ENCODE measurements around the gene WDR3. TPM values are rescaled to one million over a fixed set of nuclear protein-coding genes. Genes with fewer than 3 reads are reported as not detected.

Gene WDR3
- total and polyA plus RNA-seq, 2 donors (not counting 3 experiments of a cell fraction or from before 2014, with no cell fraction given) = 12.4 to 27.7 TPM

DNA sequence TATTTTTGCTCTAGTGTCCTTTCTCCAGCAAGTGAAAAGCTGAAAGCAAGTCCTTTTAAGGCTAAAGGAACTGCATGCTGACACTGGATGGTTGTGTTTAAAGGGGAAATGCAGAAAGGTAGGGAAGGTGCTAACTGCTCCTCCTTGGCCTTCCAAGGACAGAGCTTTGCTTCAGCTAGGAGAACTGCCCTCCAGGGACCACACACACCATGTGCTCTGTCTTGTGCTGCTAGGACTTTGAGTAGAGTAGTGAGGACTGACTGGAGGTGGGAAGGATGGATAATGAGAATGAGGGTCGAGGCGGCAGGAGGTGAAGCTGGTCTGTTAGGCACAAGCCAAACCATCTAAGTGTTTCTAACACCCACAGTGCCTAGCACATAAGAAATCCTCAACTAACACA, 77.9 kb downstream of the WDR3 start:
- no peak overlapping the region for H3K9ac ChIP-seq (replicated peaks; ENCODE audit: extremely low read depth, insufficient read depth, low read length)
- H3K79me2 ChIP-seq (ENCODE audit: control insufficient read depth, insufficient read depth, low read length) = no peaks in the 10 kb centered on the region
- no TSS peak for BruUV-seq (replicated peaks)
- no peaks in the 10 kb centered on the region for H3K9me1 ChIP-seq (replicated peaks; ENCODE audit: control insufficient read depth, extremely low read depth, insufficient read depth, low read length)
- no peaks in the 10 kb centered on the region for H3K9me3 ChIP-seq (replicated peaks; ENCODE audit: control insufficient read depth, insufficient read depth, low read length)
- DNase-seq (ENCODE audit: low read depth, low spot score) (no peak), FAIRE-seq (no peak)
- H3K27me3 ChIP-seq (ENCODE audit: control insufficient read depth in 2 of 2, insufficient read depth in 2 of 2, low read length in 2 of 2) = no peaks in the 10 kb centered on the region
- POLR2A ChIA-PET = no interaction called here
- H2AFZ ChIP-seq (ENCODE audit: low read depth, low read length) = no peak overlapping the region
- dilution Hi-C loops (cut with MboI; ENCODE audit: extremely low pct_ligation_motif_present, low sequenced_read_pairs) (no loop called here), intact Hi-C loops (cut with micrococcal nuclease) (no loop called here)
- no peak overlapping the region for H3K4me2 ChIP-seq (ENCODE audit: insufficient read depth, low read length)
- no peak overlapping the region for H3K27ac ChIP-seq (ENCODE audit: insufficient read depth, low read depth, low read length)
- no peak overlapping the region for H3K4me3 ChIP-seq (replicated peaks in 1 of 3; ENCODE audit: insufficient read depth in 1 of 3, low read depth in 1 of 3, low read length in 3 of 3)
- no peaks in the 10 kb centered on the region for H3K4me1 ChIP-seq (ENCODE audit: control insufficient read depth, extremely low read depth, insufficient read depth, low read length)
- H3K36me3 ChIP-seq (ENCODE audit: control insufficient read depth in 2 of 2, extremely low read depth in 1 of 2, insufficient read depth in 2 of 2, low read length in 2 of 2) = no peaks in the 10 kb centered on the region
- H4K20me1 ChIP-seq (replicated peaks; ENCODE audit: control insufficient read depth, extremely low read depth, insufficient read depth, low read length) = no peaks in the 10 kb centered on the region
- TF ChIP-seq JUN (IDR thresholded peaks at IDR 0.05; ENCODE audit: borderline replicate concordance, insufficient read depth, insufficient read length, low read depth) (no peak), POLR2A (IDR thresholded peaks at IDR 0.05; ENCODE audit: low read depth, low read length) (no peak), MYC (IDR thresholded peaks at IDR 0.05; ENCODE audit: low read depth, low read length) (no peak), EZH2 (IDR thresholded peaks at IDR 0.05; ENCODE audit: borderline replicate concordance, low read depth, low read length, severe bottlenecking) (no peak), POLR2AphosphoS5 (IDR thresholded peaks at IDR 0.05; ENCODE audit: insufficient read depth, low read depth, low read length) (no peak), GATA2 (IDR thresholded peaks at IDR 0.05; ENCODE audit: insufficient read depth, insufficient read length, low read depth, low read length) (no peak), FOS (IDR thresholded peaks at IDR 0.05; ENCODE audit: borderline replicate concordance, insufficient read depth, low read length) (no peak)
- TF ChIP-seq, protein P1, sequence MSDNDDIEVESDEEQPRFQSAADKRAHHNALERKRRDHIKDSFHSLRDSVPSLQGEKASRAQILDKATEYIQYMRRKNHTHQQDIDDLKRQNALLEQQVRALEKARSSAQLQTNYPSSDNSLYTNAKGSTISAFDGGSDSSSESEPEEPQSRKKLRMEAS (IDR thresholded peaks at IDR 0.05; ENCODE audit: insufficient read depth, insufficient read length) = no peak
- TF ChIP-seq, protein P2, sequence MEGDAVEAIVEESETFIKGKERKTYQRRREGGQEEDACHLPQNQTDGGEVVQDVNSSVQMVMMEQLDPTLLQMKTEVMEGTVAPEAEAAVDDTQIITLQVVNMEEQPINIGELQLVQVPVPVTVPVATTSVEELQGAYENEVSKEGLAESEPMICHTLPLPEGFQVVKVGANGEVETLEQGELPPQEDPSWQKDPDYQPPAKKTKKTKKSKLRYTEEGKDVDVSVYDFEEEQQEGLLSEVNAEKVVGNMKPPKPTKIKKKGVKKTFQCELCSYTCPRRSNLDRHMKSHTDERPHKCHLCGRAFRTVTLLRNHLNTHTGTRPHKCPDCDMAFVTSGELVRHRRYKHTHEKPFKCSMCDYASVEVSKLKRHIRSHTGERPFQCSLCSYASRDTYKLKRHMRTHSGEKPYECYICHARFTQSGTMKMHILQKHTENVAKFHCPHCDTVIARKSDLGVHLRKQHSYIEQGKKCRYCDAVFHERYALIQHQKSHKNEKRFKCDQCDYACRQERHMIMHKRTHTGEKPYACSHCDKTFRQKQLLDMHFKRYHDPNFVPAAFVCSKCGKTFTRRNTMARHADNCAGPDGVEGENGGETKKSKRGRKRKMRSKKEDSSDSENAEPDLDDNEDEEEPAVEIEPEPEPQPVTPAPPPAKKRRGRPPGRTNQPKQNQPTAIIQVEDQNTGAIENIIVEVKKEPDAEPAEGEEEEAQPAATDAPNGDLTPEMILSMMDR (IDR thresholded peaks at IDR 0.05; ENCODE audit: extremely low read depth in 1 of 2, insufficient read depth in 1 of 2, low read depth in 1 of 2, low read length in 2 of 2) = no peak
- CTCF ChIA-PET = no interaction called here

Measured in endothelial cell of umbilical vein (primary cell).